SW480 (cell line): ENCODE results near the gene GAL3ST3.
A peak's percentile ranks its signal among the peaks of the same experiment; 100 is the strongest.
"Not testable (repeated sequence)": the region's sequence is repeated elsewhere in the genome, so short reads cannot be mapped to it uniquely, and the experiment has no call there.

Experiments used
- DNase-seq: peaks from one replicate; pipeline ENCODE4 v3.0.0-alpha.2; 2016; ENCODE audit warnings: low spot score

The GAL3ST3 gene

GRCh38 chr11:66012946-66013761, 35.8 kb downstream of the GAL3ST3 start:
- DNase-seq = no peak

- no peak for DNase-seq
These were observed 36.5 kb downstream of the GAL3ST3 start for GRCh38 chr11:66012371-66012945.

DNA sequence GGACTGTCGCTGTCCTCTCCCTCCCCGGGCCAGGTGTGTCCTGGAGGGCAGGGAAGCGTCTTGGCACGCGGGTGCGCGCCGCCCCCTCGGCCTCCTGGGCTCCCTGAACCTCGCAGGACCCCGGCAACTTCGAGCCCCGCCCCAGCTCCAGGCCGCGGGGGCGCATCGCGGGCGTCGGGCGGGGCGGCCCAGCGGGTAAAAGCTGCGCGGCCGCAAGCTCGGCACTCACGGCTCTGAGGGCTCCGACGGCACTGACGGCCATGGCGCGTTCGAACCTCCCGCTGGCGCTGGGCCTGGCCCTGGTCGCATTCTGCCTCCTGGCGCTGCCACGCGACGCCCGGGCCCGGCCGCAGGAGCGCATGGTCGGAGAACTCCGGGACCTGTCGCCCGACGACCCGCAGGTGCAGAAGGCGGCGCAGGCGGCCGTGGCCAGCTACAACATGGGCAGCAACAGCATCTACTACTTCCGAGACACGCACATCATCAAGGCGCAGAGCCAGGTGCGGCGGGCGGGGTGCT, 37.1 kb downstream of the GAL3ST3 start, which contains the start of gene CST6:
Gene CST6 (plus strand): TSS at position 224 of the 519 bp plus-strand sequence. CDS start 37 bp downstream, at position 261.
- DNase-seq = no peak

DNA sequence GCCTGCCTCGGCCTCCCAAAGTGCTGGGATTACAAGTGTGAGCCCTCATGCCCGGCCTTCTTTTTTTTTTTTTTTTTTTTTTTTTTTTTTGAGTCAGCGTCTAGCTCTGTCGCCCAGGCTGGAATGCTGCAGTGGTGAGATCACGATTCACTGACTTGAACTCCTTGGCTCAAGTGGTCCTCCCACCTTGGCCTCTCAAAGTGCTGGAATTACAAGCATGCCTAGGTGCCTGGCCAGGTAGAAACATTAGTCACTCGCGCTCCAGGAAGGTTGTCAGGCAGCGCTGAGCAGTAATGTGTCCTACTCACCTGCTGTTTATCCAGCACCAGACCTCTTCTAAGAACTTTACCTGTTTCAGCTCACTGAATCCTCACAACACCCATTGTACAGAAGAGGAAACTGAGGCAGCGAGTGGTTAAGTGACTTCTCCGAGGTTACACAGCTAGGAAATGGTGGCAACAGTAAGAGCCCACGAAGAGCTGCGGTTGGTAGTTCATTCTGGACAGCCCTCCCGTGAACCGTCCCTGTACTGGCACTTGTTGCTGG, 37.6 kb downstream of the GAL3ST3 start:
- DNase-seq = peak; percentile 68

- DNase-seq = not testable (repeated sequence)
These were observed 38.9 kb downstream of the GAL3ST3 start for GRCh38 chr11:66010036-66010435.

- no peak for DNase-seq
These were observed 40.4 kb downstream of the GAL3ST3 start for GRCh38 chr11:66008468-66009101.

- no peak for DNase-seq
These were observed 40.9 kb downstream of the GAL3ST3 start for GRCh38 chr11:66008095-66008467.

GRCh38 chr11:66007201-66007634, 41.7 kb downstream of the GAL3ST3 start:
- no peak for DNase-seq

DNA sequence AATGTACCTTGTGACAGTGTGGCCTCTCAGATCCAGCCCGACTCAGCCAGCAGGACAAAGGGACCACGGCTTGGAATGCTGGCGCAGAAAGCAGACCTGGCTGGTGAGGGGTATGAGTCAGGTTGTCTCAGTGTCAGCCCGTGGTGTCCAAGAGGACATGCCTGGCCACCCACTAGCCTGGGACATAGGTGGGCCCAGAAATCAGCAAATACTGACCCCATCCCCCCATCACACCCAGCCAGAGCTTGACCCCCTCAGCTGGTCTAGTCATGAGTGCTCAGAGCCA, 42.1 kb downstream of the GAL3ST3 start:
- no peak for DNase-seq

- DNase-seq = no peak
These were observed 42.6 kb downstream of the GAL3ST3 start for GRCh38 chr11:66006134-66006890.

GRCh38 chr11:66004186-66004585, 44.8 kb downstream of the GAL3ST3 start:
- DNase-seq = no peak

- no peak for DNase-seq
These were observed 45.7 kb downstream of the GAL3ST3 start for GRCh38 chr11:66003291-66003690.

GRCh38 chr11:66002648-66003225, 46.2 kb downstream of the GAL3ST3 start:
- peak; percentile 38 for DNase-seq

DNA sequence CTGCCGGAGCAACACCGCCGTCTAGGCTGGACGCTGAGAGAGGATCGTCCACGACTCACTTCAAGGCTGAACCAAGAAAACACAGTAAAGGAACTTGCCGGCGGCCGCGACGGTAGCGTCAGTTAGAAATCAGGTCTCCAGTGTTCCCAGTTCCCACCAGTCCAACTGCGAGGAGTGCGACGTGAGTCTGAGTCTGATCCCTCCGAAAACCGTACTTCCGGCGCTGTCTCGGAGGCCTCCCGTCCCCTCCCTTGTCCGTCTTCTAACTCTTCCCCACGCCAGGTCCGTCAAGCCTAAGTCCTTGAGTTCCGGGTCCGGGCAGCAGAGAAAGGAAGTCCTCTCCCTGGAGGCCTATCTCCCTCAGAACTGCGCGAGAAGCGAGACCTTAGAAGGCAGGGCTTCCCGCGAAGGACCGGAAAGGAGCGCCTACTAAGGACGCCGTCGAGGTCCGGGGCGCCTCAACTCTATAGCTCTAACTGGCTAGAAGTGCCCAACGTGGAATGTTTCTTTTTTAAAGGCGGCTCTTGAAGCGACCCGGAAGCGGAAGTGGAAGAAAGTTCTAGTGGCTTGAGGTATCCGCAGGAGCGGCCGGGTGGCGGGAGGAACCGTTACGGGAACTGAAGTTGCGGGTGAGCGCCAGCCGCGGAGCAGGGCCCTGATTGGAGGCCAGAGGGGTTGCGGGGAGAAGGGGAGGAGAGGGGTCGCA, 46.9 kb downstream of the GAL3ST3 start, which contains the start of the genes BANF1 and EIF1AD:
Gene BANF1 (plus strand): TSS at position 562 of the 706 bp plus-strand sequence. CDS start 748 bp downstream, outside the sequence.
Gene EIF1AD (minus strand): TSS at position 216 of the 706 bp plus-strand sequence. CDS start 1,768 bp downstream, outside the sequence.
- DNase-seq = peak; percentile 97

DNA sequence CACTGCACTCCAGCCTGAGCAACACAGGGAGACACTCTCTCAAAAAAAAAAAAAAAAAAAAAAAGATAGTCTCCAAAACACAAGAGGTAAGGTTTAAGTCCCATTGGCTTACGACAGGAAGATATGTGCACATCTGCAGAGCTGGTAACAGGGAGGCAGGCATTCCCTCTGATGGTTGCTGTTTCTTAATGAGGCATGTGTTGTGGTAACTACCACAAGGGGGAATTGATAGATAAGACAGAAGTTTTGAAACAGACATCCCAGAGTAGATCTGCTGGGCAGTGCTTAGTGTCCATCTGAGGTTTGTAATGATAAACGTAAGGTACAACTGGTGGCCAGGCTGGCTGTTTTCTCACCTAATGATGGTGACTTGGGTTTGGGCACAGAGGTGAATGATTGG, 51.7 kb downstream of the GAL3ST3 start:
- DNase-seq = no peak

DNA sequence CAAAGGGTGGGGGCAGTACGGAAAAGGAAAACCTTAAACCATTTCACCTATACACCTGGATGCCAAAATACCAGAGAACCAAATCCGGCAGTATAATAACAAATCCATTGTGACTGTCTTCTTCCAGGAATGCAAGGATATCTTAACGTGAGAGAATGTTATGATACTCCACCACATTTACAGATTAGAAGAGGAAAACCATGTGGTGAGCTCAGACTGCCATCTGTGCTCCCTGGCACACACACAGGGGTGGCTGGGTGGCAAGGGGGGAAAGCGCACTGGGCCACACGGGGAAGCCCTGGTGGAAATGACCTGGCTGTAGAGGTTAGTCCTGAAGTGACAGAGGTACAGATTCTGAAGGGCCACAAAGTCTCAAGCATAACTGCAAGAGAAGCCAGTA, 56.9 kb downstream of the GAL3ST3 start:
- DNase-seq = no peak
